HG02678 (cell line): ENCODE results near the gene MIS18BP1.
"Not testable (repeated sequence)": the region's sequence is repeated elsewhere in the genome, so short reads cannot be mapped to it uniquely, and the experiment has no call there.

ENCODE experiments used
- ATAC-seq: cut with Tn5 transposase; IDR thresholded peaks from one replicate; pipeline ENCODE4 v1.9.1; 2021; ENCODE audit warnings: mild to moderate bottlenecking, moderate library complexity; ENCODE audit not compliant: unreplicated experiment

MIS18BP1 gene

DNA sequence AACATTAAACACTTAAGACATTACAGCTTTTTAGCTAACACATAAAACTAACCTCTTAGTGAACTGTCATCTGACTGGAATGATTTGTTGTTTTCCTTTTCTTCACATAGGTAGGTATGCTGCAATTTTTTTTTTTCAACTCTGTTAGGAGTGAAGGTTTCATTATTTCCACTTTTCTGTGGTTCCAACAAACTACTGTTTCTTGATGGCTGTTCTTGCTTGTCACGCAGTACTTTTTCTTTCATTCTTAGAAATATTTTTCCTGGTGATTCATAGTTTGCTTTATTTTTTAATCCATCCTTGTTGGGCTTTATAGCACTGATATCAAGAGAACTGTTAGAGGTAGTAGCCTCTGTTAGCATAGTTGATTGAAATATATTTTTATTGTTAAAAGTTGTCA is 6.3 kb downstream of the MIS18BP1 start:
- peak; percentile 37 for ATAC-seq

DNA sequence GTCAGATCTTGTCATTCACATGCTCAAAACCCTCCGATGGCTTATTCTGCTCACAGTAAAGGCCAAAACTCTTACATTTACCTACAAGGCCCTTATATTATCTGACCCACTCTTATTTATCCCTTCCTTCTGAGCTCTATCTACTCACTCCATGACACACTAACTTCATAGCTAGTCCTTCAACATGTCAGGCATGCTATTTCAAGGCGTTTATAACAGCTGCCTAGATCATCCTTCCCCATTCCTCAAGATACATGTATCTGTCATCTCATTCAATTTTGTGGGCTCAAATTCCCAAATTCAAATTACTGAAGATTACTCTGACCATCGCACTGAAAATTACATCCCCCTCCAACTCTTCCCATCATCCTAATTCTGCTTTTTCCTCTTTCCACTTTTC is 6.9 kb downstream of the MIS18BP1 start:
- ATAC-seq, result no peak

DNA sequence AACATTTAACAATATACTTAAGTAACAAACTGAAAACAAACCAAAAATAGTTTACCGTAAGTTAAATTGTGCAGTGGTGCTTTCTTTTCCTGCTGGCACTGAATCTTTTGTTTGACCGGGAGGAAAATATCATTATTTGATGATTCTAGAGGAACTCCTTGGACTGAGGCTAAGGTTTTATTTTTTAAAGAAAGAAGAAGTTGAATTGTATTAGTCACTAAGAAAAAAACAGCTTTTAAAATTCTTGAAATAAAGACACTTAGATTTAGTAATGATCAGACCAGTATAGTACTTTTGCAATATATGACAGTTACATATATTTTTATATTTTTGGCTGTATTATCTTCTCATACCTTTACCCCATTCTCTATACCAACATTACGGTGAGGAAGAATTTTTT is 10.3 kb downstream of the MIS18BP1 start:
- no peak for ATAC-seq

DNA sequence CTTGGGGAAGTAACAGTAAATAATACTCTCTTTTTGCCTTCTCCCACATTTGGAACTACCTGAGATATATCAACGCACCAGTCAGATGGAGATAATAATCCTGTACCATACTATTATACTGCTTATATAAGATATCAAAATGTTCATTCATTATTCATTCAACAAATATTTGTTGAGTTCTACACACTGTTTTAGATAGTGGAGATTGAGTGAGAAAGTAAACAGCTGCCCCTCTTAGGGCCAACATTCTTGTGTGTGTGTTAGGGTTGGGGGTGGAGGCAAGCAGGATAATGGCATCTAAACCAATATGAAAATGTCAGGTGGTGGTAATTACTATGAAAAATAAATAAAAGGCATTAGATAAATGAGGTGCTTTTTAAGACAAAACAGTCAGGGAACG is 14.0 kb downstream of the MIS18BP1 start:
- no peak for ATAC-seq

DNA sequence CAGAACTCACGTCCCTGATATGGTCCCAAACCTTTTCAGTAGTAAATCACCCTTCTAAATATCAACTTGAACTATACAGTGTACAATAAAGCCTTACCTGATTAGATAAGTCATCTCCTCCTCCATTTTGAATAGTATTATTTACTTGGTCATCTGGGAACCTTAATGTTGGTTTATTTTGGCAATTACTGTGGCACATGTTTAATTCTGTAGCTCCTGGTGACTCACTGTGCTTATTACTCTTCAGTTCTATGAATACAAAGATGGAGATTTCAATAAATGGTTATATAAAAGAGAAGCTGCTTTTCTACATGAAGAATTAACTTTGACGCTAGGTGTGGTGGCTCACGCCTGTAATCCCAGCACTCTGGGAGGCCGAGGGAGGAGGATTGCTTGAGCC is 25.4 kb downstream of the MIS18BP1 start:
- no peak for ATAC-seq

DNA sequence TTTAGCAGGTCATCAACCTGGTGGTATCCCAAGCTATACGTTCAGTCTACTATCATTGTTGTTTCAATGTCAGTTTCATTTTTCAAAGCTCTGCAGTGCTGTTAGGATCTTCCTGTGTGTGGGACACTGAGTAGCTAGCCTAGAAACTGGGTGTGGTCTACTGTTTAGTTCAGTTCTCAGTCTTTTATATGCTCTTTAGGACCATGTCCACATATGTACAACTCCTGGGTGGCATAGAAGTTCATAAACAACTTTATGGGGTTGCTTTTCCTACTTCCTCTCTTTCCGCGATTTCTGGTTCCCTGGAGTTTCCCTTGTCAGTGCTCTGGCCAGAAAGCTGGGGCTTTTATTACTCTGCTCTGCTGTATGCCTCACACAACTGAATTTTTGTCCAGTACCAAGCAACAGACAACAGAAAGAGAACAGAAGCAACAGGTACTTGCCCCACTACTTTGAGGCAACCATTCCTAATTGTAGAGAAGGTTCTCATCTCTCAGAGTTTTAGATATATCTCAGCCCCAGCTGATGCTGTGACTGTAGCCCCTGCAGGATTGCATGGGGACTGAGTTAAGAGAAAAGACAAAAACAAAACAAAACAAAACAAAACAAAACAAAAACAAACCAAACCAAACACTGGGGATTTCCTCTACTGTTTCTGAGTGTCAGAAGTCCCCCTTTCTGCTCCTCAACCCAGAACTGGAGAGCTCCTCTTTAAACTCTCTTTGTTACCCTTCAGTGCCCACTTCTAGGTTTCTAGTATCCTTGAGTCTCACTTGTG is 30.3 kb downstream of the MIS18BP1 start:
- peak; percentile 71 for ATAC-seq

DNA sequence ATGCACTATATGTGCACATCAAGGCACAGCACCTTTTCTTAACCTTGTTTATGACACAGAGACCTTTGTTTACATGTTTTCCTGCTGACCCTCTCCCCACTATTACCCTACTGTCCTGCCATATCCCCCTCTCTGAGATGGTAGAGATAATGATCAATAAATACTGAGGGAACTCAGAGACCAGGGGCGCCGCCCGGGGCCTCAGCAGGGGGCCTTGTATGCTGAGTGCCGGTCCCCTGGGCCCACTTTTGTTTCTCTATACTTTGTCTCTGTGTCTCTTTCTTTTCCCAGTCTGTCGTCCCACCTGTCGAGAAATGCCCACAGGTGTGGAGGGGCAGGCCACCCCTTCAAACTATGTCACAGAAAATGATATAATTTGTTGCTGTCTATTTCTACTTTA is 38.7 kb downstream of the MIS18BP1 start:
- not testable (repeated sequence) for ATAC-seq

DNA sequence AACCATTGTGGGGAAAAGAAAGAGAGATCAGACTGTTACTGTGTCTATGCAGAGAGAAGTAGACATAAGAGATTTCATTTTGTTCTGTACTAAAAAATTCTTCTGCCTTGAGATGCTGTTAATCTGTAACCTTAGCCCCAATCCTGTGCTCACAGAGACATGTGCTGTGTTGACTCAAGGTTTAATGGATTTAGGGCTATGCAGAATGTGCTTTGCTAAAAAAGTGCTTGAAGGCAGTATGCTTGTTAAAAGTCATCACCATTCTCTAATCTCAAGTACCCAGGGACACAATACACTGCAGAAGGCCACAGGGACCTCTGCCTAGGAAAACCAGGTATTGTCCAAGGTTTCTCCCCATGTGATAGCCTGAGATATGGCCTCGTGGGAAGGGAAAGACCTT is 39.3 kb downstream of the MIS18BP1 start:
- not testable (repeated sequence) for ATAC-seq

DNA sequence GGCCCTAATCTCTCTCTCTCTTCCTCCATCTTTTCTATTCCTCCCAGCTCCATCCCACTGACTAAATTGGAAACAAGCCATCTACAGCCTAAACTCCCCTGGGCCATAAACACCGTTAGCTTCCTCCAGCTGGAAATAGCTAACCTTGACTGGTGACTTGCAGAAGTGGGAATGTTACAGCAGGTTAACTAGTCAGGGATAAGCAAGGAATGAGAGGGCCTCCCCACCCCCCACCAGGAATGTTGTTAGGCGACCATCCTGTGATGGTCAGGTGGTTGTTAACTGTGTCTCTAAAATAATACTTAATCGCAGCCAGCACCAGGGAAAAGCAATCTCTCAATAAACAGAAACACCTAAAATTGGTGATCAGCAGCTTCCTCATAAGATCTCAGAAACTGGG is 40.8 kb downstream of the MIS18BP1 start:
- ATAC-seq, result no peak

DNA sequence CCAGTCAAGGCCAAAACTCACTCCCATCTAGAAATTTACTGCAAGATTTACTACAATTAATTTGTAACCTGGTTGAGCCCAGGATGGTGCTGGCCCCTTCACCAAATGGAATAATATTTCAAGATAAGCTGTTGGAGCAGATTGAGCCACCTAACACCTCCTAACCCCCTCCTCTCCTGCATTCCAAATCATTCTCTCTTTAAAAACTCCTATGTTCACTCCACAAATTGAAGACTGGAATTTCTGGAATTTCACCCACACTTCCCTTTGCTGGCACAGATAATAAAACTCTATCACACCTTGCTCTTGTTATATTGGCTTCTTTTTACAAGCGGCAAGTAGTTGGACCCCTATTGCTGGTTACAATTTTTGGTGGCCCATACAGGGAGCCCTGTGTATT is 41.7 kb downstream of the MIS18BP1 start:
- no peak for ATAC-seq

DNA sequence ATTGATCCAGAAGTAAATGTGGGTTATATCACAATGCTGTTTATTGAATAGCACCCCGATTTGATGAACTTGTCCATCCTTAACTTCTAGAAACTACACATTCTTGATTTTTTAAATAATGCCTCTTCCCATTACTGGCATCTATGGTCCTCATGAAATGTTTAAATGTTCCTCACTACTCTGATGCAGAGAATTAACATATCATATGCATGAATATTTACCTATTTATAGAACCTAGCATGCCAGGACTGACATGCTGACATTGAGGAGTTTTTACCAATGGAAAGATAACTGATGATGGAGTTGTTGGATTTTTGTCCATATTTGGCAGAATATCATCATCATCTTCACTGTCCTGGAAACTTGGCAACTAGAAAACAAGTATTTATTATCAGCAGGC is 42.8 kb downstream of the MIS18BP1 start:
- no peak for ATAC-seq

DNA sequence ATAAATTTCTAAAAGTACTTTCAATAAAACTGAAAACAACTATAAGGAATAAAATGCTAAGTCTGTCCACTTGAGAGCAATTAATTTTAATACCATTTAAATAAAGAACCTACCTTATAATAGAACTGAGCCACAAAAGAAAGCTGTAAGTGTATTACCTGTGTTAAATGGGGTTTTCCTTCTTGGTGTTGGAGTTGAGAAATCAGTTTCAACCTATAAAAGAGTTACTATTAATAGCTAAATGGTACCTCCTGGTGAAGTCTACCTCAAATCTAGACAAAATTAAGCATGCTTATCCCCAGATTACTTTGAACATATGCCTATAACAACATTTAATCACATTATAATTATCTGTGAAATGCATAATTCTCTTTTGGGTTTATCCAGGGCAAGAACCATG is 48.8 kb downstream of the MIS18BP1 start:
- ATAC-seq, result no peak

DNA sequence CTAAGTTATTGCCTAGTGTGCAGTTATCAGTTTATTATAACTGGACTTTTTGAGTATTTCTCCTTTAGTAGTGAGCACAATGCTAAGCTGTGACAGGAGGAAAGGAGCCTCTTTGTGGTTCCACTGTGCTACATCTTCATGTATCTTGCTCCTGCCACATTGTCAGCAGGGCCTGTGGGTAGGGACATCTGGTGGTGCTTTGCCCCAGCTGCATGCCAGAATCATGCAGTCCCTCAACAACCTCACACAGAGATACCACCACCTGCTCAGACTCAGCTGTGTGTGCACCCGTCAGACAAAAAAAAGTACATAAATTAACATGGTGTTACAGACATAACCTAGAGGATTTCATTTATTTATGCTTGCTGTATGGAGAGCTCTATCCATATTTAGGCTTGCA is 51.1 kb downstream of the MIS18BP1 start:
- peak; percentile 79 for ATAC-seq

DNA sequence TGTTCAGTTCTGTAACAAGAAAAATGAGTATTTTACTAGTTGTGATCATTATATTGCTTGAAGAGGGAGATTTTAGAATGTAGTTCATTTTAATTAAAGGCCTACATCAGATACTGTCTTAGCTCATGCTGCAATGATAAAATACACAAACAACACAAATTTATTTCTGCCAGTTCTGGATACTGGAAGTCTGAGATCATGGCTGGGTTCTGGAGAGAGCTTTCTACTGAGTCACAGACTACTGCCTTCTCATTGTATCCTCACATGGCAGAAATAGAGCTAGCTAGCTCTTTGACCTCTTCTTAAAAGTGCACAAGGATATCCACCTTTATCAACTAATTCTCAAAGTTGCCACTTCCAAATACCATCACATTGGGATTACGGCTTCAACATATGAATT is 53.8 kb downstream of the MIS18BP1 start:
- no peak for ATAC-seq

DNA sequence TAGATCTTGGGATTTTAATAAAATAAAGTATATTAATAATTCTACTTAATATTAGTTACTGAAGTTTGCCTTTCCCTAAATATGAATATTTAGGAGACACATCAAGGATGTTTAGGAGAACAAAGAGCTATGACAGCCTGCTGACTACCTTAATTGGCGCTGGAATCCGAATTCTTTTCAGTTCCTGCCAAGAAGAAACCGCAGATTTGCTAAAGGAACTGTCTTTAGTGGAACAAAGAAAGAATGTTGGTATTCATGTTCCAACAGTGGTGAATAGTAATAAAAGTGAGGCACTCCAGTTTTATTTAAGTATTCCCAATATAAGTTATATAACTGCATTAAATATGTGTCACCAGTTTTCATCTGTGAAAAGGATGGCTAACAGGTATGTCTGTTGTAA is 54.5 kb downstream of the MIS18BP1 start:
- ATAC-seq, result no peak

DNA sequence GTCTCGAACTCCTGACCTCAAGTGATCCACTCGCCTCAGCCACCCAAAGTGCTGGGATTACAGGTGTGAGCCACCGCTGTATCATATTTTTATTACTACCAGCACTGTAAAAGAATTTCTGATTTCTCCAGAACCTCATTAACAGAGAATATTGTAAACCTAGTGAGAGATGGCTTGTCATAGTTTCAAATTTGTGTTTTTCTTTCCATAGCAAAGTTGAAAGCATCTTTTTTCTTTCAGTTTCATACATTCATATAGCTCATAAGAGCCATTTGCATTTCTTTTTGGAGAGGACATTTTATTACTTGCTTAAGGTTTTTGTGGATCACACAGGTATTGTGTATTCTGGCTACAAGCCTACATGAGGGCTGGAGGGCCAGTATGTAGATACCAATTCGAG is 58.0 kb downstream of the MIS18BP1 start:
- ATAC-seq, result peak; percentile 65

DNA sequence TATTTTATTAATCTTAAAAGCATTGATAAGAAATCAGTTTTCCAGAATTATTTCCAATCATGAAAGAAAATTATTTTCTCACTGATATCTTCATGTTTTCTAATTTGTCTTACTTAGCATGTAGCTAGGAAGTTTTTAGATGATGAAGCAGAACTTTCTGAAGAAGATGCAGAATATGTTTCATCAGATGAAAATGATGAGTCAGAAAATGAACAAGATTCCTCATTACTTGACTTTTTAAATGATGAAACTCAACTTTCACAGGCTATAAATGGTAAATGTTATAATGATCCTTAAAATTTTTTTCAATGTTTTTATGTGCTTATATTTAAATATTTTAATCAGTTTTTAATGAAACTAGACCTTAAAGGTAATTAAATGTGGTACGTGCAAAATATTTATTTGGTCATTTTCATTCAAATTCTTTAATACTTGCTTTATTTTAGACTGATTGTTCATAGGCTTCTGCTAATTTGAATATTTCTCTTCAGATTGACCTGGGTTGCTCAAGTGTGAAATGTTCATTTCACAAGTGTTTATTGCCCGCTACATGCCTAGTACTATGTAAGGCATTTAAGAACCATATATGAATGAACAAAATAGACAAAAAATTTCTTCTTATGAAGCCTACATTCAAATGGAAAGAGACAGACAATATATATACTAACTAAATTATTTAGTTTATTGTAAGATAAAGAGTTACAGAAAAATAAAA is 67.7 kb downstream of the MIS18BP1 start:
- no peak for ATAC-seq

DNA sequence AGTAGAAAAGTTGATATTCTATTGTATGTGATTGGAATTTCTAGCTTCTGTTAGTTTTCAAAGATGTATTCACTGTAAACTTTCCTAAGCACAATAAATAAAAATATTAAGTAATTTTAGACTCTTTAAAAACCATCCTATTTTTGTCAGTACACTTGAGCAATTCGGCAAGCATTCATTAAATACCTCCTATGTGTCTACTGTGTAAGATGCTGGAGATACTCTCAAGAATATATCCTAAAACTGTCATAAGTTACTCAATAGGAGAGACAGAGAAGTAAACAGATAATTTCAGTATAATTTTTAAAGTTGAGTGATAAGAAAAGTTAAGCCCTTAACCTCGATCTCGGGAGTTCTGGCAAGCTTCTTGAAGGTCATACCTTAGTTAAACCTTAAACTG is 71.2 kb downstream of the MIS18BP1 start:
- ATAC-seq, result no peak

DNA sequence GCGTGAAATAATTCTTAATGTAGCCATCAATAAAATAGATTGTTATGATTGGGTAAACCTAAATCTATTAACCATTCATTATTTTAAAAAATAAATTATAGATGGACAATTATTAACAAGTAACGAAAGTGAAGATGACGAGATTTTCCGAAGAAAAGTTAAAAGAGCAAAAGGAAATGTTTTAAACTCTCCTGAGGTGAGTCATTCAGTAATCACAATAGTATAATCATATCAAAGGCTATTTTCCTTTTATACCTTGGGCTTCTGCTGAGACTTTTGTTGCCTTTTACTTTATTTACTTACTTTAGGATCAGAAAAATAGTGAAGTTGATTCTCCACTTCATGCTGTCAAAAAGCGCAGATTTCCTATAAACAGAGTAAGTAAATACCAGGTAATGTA is 71.7 kb downstream of the MIS18BP1 start:
- no peak for ATAC-seq

DNA sequence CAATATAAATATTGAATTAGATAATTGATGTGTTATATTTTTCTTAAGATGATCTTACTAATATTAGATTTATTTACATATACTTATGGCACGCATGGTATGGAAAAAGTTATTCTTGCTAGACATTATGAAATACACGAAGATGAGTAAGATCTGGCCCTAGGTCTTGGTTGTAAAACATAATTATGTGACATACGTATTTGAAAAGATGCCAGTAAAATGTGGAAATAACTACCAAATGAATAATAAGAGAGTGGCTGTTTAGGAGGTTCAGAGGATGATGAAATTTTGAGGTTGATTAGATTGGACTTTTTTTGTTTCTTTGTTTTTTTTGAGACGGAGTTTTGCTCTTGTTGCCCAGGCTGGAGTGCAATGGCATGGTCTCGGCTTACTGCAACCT is 75.9 kb downstream of the MIS18BP1 start:
- ATAC-seq, result no peak

DNA sequence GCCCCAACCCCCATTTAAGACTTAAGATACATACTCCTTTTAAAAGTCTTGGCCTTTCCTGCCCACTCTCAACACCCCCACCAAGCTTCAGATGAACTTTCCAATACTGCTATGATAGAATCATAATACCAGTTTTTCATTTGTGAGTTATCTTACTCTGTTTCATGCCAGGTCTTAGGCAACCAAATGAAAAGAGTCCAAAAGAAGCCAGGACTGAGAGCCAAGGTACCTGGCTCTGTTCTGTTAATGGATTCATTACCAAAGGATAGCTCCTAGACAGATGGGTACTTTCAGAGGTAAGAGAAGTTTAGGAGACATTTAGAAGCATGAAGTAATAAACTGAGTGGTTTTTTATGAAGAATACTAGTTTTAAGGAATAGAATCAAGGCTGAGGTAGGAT is 83.1 kb downstream of the MIS18BP1 start:
- no peak for ATAC-seq

DNA sequence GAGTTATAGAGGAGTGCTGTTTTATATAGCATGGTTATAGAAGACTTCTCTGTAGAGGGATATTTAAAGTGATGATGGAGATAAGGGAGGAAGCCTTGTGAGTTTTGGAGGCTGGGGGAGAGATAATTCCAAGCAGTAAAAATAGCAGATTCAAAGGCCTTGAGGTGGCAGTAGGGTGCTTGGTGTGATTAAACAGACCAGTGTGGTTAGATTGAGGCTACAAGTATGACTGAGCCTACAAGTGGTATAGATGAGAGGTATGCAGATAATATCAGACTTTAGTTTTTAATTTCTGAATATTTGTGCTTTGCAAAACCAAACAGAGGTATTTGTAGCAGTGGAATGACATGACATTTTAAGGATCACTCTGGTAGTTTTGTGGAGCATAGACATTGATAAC is 96.9 kb downstream of the MIS18BP1 start:
- ATAC-seq, result no peak
